GM12865 (cell line): ENCODE data around the gene ZNF784.

Experiments
- DNase-seq: peaks from one replicate; pipeline ENCODE4 v3.0.0; 2010; ENCODE audit warnings: low read depth
- H3K4me3 ChIP-seq: 2 replicates; pipeline ENCODE4 v1.5.1; 2011; ENCODE audit warnings: mild to moderate bottlenecking, low read depth, low read length, control low read depth
- CTCF ChIP-seq: IDR thresholded peaks from 2 replicates; pipeline ENCODE4 v1.5.1; 2011; ENCODE audit warnings: low read length, control low read depth, low read depth, inconsistent platforms; ENCODE audit not compliant: insufficient read depth; ENCODE audit errors: missing control alignments

The ZNF784 gene

GRCh38 chr19:55626350-55626749 lies 2.0 kb upstream of the ZNF784 start:
- peak; percentile 80 for DNase-seq
- no peak for TF ChIP-seq CTCF
- no peak overlapping the region for H3K4me3 ChIP-seq

- TF ChIP-seq CTCF: no peak
- peak overlapping the region; percentile 67 for H3K4me3 ChIP-seq
- no peak for DNase-seq
These were observed 599 bp upstream of the ZNF784 start for GRCh38 chr19:55625004-55625326.

- no peak overlapping the region for H3K4me3 ChIP-seq
- TF ChIP-seq CTCF: no peak
- DNase-seq: no peak
These were observed 805 bp downstream of the ZNF784 start for GRCh38 chr19:55623561-55623960.

DNA sequence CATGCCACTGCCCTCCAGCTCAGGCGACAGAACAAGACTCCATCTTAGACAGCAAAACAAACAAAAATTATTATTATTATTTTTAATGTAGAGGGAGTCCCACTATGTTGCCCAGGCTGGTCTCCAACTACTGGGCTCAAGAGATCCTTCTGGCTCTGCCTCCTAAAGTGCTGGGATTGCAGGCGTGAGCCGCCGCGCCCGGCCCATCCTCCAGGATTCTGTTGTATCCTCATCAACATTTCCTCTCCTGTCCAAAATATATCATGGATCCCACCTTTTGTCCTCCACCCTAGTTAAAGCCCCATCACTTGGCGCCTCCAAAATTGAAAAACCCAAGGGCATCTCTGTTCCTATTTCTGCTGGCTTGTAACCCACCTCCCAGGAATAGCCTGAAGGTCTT lies 1.2 kb downstream of the ZNF784 start:
- H3K4me3 ChIP-seq: no peak overlapping the region
- DNase-seq: no peak
- no peak for TF ChIP-seq CTCF

GRCh38 chr19:55622242-55622969 lies 2.0 kb downstream of the ZNF784 start:
- no peak overlapping the region for H3K4me3 ChIP-seq
- no peak for TF ChIP-seq CTCF
- DNase-seq: no peak

DNA sequence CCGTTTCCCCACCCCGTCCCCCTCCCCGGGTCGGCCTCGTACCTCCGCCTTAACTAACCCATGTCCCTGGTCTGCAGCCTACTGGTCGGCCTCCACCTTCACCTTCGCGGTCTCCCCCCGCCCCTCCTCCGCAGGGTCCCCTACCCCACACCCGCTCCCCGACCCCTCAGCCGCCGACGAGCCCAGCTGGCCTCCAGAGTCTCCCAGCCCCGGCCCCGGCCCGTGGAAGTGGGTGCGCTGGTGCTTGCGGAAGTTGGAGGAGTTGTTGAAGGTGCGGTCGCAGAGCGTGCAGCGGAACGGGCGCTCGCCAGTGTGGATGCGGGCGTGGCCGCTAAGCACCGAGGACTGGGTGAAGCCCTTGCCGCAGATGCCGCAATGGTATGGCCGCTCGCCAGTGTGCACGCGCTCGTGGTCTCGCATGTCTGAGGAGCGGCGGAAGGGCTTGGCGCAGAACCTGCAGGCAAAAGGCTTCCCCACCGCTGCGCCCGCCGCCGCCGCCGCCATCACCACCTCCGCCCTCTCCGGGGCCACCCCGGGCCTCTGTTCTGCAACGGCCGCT lies 2.6 kb downstream of the ZNF784 start:
- no peak for TF ChIP-seq CTCF
- no peak for DNase-seq
- no peak overlapping the region for H3K4me3 ChIP-seq

- no peak for TF ChIP-seq CTCF
- no peak for DNase-seq
- no peak overlapping the region for H3K4me3 ChIP-seq
These were observed 3.1 kb downstream of the ZNF784 start for GRCh38 chr19:55621205-55621672.
